Naive B cell (primary cell): ENCODE data around the gene PI4KA. TPM values are rescaled to one million over a fixed set of nuclear protein-coding genes. Genes with fewer than 3 reads are reported as not detected.

Source experiments
- ATAC-seq, 2 donors: fragments of 150-1000 bp; cut with Tn5 transposase; 2 replicates each; pipeline ENCODE4 v1.10.0; 2021; ENCODE audit warnings: low read depth in 2 of 2, mild to moderate bottlenecking in 2 of 2, moderate library complexity in 2 of 2
- DNase-seq: peaks from one replicate; pipeline ENCODE4 v3.0.0; 2022
- H3K27ac Mint-ChIP-seq, 6 donors: one replicate each; pipeline ENCODE4 v1.8.0; 2020 to 2022; ENCODE audit warnings: mild to moderate bottlenecking in 6 of 6, mixed read lengths in 6 of 6, moderate library complexity in 5 of 6, inconsistent platforms in 2 of 6
- H3K27me3 Mint-ChIP-seq, 3 donors: one replicate each; pipeline ENCODE4 v1.8.0; 2021 to 2022; ENCODE audit warnings: mixed read lengths in 3 of 3, mild to moderate bottlenecking in 1 of 3
- H3K36me3 Mint-ChIP-seq, 2 donors: one replicate each; pipeline ENCODE4 v1.8.0; 2020 to 2022; ENCODE audit warnings: mixed read lengths in 2 of 2, inconsistent platforms in 1 of 2, mild to moderate bottlenecking in 1 of 2
- H3K4me1 Mint-ChIP-seq, 3 donors: one replicate each; pipeline ENCODE4 v1.8.0; 2020 to 2022; ENCODE audit warnings: mixed read lengths in 3 of 3, inconsistent platforms in 1 of 3, mild to moderate bottlenecking in 1 of 3, moderate library complexity in 1 of 3
- H3K4me3 Mint-ChIP-seq, 8 donors: one replicate each; pipeline ENCODE4 v1.8.0; 2020 to 2022; ENCODE audit warnings: mild to moderate bottlenecking in 8 of 8, mixed read lengths in 8 of 8, moderate library complexity in 8 of 8, inconsistent platforms in 2 of 8
- H3K9me3 Mint-ChIP-seq, 7 donors: one replicate each; pipeline ENCODE4 v1.8.0; 2020 to 2022; ENCODE audit warnings: mixed read lengths in 7 of 7, mild to moderate bottlenecking in 5 of 7, inconsistent platforms in 2 of 7, moderate library complexity in 1 of 7
- polyA plus RNA-seq, 6 donors: library from polyadenylated mRNA; unstranded; fragments of 300-500 nt; fragmentation: Illumina TruSeq; gene quantifications; one replicate each; pipeline ENCODE4 v1.2.3, GENCODE V29; 2021; ENCODE audit warnings: low read depth in 6 of 6

The PI4KA gene
- polyA plus RNA-seq, 6 donors from 2014 or later, result 25.6 to 68.3 (median 39.3) TPM

DNA sequence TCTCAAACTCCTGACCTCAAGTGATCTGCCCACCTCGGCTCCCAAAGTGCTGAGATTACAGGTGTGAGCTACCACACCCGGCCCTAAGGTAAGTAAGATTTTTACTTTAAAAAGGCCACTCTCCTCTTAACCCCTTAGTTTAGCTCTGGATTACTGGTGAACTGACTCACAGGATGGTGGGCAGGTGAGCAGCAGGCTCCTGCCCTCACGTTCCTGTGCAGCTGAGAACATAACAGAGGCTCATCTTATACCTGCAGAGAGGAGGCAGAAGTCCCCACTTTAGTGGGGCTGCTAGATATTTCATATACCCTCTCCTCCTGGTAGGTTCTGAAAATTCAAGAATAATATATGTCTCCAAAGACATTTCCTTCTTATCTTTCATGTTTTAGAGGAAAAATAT is 101.8 kb downstream of the PI4KA start:
- H3K4me1 Mint-ChIP-seq, result no peaks in the 10 kb centered on the region
- H3K36me3 Mint-ChIP-seq, result peaks cover 0 to 23% of the 10 kb centered on the region in 2 donors
- DNase-seq, result no peak
- no peaks in the 10 kb centered on the region for H3K9me3 Mint-ChIP-seq
- H3K4me3 Mint-ChIP-seq, result no peak overlapping the region
- peak overlapping the region in 1 of 6 donors; percentile 8 for H3K27ac Mint-ChIP-seq
- no peak for ATAC-seq
- H3K27me3 Mint-ChIP-seq, result no peaks in the 10 kb centered on the region

DNA sequence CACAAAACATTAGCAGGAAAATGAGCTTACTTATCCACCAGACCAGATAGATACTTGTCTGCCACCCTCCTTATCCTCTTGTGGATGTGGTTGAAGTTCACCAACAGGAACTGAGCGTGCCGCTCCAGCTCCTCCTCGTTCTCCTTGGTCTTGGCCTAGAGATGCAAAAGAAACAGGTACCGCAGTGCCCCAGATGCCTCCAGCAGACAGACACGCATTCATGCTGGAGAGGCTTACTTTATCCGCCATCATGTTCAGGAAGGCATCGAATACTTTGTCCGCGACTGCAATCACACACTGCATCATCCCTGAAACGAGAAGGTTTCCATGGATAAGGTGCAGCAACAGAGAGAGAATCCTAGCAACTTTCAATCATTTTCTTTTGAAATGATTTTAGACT is 105.7 kb downstream of the PI4KA start:
- Mint-ChIP-seq H3K9me3 (no peaks in the 10 kb centered on the region), H3K36me3 (peaks cover 8 to 10% of the 10 kb centered on the region in 2 donors), H3K4me1 (peaks cover 27 to 35% (median 34%) of the 10 kb centered on the region in 3 donors), H3K27ac (no peak overlapping the region), H3K27me3 (no peaks in the 10 kb centered on the region), H3K4me3 (peak overlapping the region in 1 of 8 donors; percentile 12)
- no peak for ATAC-seq
- no peak for DNase-seq

DNA sequence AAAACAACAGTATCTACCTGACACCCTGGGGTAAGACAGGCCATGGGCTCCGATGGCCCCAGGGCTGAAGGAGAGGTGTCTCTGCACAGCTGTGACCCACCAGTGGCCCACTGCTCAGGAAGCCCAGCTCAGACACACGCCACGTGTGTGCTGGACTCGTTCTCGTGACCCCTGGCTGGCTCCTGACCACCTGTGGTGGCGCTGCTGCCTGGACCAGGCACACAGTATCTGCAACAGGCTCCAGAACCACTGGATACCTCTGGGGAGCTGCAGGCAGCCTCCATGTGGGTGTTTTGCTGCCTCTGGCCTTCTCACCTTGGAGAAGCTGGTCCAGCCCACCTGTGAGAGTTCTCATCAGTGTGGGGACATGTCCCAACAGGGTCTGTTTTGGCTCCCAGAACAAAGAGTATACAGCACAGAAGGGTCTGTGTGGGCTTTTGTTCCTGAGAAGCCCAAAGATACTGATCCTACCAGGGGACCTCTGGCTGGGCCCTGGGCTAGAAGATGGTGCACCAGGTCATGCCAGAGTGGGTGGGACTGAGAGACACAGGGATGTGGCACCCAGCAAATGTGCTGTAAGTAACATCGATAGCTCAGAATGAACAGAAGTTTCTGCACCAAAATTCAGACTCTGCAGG is 106.4 kb downstream of the PI4KA start:
- Mint-ChIP-seq H3K27me3 (no peaks in the 10 kb centered on the region), H3K4me1 (peaks cover 27 to 42% (median 39%) of the 10 kb centered on the region in 3 donors), H3K4me3 (no peak overlapping the region), H3K27ac (no peak overlapping the region), H3K36me3 (peaks cover 8 to 9% of the 10 kb centered on the region in 2 donors), H3K9me3 (no peaks in the 10 kb centered on the region)
- no peak for ATAC-seq
- DNase-seq, result no peak

DNA sequence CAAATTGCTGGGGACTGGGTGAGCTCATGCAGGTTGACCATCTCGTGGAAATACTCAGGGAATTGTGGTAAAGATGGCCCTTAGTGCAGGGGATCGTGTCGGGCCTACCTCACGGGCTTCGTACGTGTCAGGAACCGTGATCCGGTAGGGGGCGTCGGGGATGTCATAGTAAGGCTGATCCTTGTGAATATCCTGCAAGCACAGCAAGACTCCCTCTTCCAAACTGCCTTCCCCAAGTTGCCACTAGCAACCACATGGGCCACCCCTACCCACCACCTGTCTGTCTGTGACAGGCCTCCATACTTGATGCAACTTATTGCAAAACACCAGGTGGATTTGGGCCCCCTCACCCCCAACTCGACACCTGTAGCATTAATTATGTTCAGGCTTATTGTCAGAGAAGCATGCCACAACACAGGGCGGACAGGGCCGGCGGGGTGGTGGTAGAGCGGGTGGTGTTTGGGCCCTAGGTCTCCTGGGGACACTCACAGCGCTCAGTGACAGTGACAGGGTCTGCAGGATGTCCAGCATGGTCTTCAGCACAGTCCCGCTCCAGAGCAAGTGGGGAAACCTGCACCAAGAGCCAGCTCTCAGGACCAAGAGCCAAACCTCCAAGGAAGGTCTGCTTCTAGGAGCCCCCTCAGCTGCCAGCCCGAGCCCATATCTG is 107.3 kb downstream of the PI4KA start:
- Mint-ChIP-seq H3K27ac (no peak overlapping the region), H3K27me3 (no peaks in the 10 kb centered on the region), H3K9me3 (no peaks in the 10 kb centered on the region), H3K4me3 (no peak overlapping the region), H3K36me3 (peaks cover 4 to 8% of the 10 kb centered on the region in 2 donors), H3K4me1 (peaks cover 31 to 51% (median 39%) of the 10 kb centered on the region in 3 donors)
- no peak for DNase-seq
- ATAC-seq, result no peak

DNA sequence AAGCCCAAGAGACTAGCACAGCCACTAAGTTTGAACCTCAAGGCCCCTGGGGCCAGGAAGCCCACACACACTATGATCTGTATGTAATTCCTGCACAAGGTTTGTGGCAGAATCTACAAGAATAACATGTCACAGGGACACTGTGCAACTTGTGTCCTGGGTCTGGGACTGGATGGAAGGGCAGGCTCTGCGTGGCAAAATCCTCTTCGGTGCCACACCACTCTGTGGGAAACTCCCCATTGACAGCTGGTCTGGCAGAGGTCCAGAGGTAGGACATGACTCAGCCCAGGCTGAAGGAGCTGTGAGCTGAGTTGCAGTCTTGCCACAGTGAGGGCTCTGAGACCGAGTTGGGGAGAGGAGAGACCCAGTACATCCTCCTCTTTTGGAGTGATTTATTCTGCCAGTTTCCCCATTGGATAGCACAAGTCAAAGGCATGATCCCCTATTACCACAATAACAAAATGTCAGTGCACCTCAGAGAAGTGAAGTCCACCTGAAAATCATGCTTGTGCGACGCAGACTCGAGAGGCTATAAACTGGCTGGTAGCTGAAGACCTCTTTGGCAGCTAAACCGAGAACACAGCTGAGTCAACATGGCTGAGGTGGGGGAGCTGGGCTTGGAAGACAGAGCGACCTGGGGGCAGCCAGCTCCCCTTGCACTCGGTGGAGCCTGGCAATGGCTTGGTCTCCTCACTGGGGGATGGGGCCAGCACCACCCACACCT is 108.0 kb downstream of the PI4KA start:
- Mint-ChIP-seq H3K36me3 (peaks cover 4 to 8% of the 10 kb centered on the region in 2 donors), H3K9me3 (no peaks in the 10 kb centered on the region), H3K27ac (peak overlapping the region in 5 of 6 donors; percentile 19 to 92 (median 43))

DNA sequence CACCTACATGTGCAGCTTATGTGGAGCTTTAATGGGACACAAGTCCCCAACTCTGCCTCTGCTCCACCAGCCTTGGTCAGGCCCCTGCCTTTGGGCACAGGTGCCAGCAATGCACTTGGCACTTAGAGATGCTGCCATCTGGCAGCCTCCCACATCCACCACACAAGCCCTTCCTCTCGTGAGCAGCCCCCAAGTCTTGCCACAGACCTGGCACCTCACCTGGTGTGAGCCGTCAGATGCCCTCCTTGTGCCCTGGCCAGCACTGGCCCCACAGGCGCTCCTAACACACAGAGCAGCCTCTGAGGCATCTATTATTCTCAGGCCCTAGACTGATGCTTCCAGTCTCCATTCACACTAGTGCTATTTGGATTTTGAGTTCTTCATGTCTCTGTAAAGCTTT is 109.2 kb downstream of the PI4KA start:
- Mint-ChIP-seq H3K4me1 (peaks cover 31 to 51% (median 39%) of the 10 kb centered on the region in 3 donors), H3K36me3 (peaks cover 4 to 8% of the 10 kb centered on the region in 2 donors), H3K27me3 (no peaks in the 10 kb centered on the region), H3K4me3 (peak overlapping the region in 6 of 8 donors; percentile 42 to 88 (median 65)), H3K27ac (peak overlapping the region in 5 of 6 donors; percentile 74 to 92 (median 85)), H3K9me3 (no peaks in the 10 kb centered on the region)
- ATAC-seq (no peak), DNase-seq (no peak)

More for the DNA sequence above, 108.0 kb downstream of the PI4KA start:
- ATAC-seq (no peak), DNase-seq (no peak)
- Mint-ChIP-seq H3K4me3 (peak overlapping the region in 2 of 8 donors; percentile 62 to 88), H3K27me3 (no peaks in the 10 kb centered on the region), H3K4me1 (peaks cover 31 to 51% (median 39%) of the 10 kb centered on the region in 3 donors)

DNA sequence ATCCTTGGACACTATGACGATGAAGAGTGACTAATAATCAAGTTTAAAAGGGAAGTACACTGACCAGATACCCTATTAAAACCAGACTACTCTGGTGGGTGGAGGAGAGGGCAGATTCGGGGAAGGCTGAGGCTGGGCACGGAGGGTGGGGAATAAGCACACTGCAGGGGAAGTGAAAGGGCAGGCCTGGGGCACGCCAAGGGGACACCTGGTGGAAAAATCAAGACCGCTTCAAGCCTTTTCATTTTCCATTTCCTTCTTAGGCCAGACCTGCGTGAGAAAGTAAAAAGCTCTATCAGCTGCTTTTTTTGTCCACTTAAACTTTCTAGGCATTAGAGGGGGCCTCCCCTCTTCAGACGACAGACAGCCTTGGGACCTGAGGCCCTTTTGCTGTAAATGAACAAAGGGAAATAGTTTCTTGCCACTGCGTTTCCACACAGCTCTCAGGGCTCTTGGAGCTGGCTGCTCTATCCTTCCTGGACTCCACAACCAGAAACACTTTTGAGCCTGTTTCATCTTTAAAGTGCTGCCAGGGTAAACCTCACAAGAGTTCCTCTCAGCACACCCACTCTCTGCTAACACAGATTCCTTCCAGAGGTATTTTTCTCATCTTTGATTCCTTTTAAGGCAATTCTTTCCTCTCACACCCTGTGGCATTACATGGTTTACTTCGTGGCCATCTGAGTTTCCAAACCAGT is 109.7 kb downstream of the PI4KA start:
- DNase-seq, result peak; percentile 25
- H3K27me3 Mint-ChIP-seq, result no peaks in the 10 kb centered on the region
- peak overlapping the region; percentile 6 to 92 (median 80) for H3K27ac Mint-ChIP-seq
- H3K36me3 Mint-ChIP-seq, result peaks cover 4 to 8% of the 10 kb centered on the region in 2 donors
- peaks cover 31 to 51% (median 39%) of the 10 kb centered on the region in 3 donors for H3K4me1 Mint-ChIP-seq
- no peaks in the 10 kb centered on the region for H3K9me3 Mint-ChIP-seq
- ATAC-seq, result peak; percentile 81 to 82
- H3K4me3 Mint-ChIP-seq, result peak overlapping the region in 6 of 8 donors; percentile 42 to 88 (median 65)

DNA sequence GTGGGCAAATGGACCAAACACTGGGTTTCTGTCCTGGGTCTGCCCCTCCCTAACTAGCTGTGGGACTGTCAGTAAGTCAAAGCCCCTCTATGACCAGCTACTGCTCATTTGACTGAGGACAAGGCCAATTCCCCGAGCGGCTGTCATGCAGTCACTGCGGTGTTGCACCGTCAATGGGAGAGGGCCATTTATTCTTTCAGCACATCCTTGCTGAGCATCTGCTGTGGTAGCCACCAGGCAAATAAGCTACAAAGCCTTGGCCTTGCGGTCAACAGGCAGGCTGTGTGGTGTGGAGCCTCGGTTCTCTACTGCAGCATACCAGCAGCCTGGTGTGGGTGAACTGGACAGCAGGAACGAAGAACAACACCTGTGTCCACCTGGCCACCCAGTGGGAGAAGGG is 110.5 kb downstream of the PI4KA start:
- no peaks in the 10 kb centered on the region for H3K9me3 Mint-ChIP-seq
- ATAC-seq (no peak), DNase-seq (no peak)
- peak overlapping the region in 3 of 6 donors; percentile 62 to 85 (median 74) for H3K27ac Mint-ChIP-seq
- H3K27me3 Mint-ChIP-seq, result no peaks in the 10 kb centered on the region
- H3K4me3 Mint-ChIP-seq, result peak overlapping the region in 3 of 8 donors; percentile 6 to 64 (median 46)
- peaks cover 4 to 8% of the 10 kb centered on the region in 2 donors for H3K36me3 Mint-ChIP-seq
- peaks cover 31 to 51% (median 39%) of the 10 kb centered on the region in 3 donors for H3K4me1 Mint-ChIP-seq

DNA sequence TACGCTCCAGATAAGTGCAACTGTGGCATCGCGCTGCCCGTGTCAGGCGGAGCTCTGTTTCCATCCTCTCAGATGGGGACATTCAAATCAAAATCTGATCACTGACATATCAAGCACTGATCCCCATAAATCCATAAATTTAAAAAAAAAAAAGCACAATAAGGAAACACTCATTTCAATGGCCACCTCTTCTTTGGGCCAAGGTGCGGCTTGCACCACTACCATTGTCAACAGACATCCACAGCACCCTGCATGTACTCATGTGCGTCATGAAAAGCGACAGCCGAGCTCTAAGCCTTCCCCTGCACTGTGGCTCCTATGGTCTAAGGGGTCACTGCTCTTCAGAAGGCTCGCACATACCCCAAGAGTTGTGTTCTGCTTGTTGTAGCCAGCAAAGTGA is 111.4 kb downstream of the PI4KA start:
- no peak for ATAC-seq
- no peak for DNase-seq
- H3K4me1 Mint-ChIP-seq, result peaks cover 31 to 51% (median 39%) of the 10 kb centered on the region in 3 donors
- H3K4me3 Mint-ChIP-seq, result no peak overlapping the region
- peak overlapping the region in 5 of 6 donors; percentile 31 to 78 (median 59) for H3K27ac Mint-ChIP-seq
- H3K36me3 Mint-ChIP-seq, result peaks cover 0 to 8% of the 10 kb centered on the region in 2 donors
- H3K9me3 Mint-ChIP-seq, result no peaks in the 10 kb centered on the region
- no peaks in the 10 kb centered on the region for H3K27me3 Mint-ChIP-seq

DNA sequence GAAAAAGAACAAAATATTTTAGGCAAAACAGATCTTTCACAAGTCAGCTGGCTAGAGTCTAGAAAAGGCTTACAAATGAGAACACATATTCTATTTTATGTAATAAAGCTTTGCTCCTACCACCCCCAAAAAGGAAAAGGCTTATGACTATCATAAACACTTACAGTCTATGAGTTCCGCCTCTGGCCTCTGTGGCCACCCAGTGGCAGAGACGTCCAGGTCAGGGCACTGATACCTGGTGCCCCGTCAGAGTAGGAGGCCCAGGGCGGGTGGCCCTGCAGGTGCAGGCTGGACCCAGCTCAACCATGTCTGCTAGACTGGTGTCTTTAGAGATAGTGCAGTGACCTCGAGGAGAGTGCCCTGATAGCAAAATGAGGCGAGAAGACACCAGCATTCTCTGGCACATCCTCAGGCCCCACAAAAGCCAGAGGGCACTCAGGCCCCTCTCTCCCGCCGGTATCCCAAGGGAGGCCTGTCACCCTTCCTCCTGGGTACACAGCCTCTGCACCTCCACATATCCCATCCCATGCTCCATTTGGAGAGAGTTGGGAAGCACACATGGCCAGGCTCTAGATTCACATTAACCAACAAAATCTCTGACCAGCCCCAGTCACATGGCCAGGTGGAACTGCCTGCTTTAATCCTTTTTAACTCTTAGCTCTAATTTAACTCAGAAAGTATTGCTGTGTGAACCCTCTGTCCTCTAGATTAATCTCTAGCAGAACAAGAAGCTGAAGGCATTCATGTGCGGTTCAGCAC is 112.0 kb downstream of the PI4KA start:
- Mint-ChIP-seq H3K36me3 (peaks cover 0 to 8% of the 10 kb centered on the region in 2 donors), H3K9me3 (no peaks in the 10 kb centered on the region), H3K27me3 (no peaks in the 10 kb centered on the region), H3K4me3 (no peak overlapping the region), H3K27ac (peak overlapping the region in 5 of 6 donors; percentile 31 to 91 (median 73)), H3K4me1 (peaks cover 31 to 51% (median 39%) of the 10 kb centered on the region in 3 donors)
- ATAC-seq (no peak), DNase-seq (no peak)

DNA sequence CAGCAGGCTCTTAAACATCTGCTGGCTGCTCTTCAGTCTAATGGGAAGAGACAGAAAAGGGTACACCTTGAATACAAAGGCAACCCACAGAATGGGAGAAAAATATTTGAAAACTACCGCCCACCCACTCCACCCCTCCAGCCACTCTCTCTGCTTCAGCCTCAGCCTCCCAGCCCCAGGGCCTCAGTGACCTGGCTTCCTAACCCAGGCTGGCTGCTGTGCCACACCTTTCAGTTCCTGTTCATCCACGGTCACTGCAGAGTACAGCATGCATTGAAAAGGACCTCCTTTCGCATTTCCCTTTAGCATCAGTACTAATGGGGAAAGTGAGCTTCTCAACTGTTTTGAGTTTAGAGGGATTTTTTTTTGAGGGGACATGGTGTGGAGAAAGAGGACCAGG is 113.5 kb downstream of the PI4KA start:
- no peak for ATAC-seq
- Mint-ChIP-seq H3K9me3 (no peaks in the 10 kb centered on the region), H3K36me3 (peaks cover 0 to 3% of the 10 kb centered on the region in 2 donors), H3K27ac (peak overlapping the region in 1 of 6 donors; percentile 91), H3K4me3 (no peak overlapping the region), H3K4me1 (peaks cover 22 to 38% (median 27%) of the 10 kb centered on the region in 3 donors), H3K27me3 (no peaks in the 10 kb centered on the region)
- DNase-seq, result no peak

DNA sequence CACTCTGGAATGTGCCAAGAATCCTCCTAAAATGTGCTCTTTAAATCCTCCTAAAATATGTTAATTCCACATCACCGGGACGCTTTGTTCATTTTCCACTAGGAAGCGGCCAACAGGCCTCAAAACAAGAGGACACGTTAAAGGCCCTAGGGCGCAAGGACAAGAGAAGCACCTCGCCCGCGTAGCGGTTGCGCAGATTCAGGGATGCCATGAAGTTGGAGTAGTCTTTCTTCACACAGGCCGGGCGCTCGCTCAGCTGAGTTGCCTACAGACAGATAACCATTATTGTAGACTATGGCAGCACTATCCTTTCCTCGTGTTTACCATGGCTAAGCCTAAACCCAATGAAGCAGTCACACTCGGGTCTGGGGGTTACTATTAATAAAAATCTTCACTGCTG is 114.2 kb downstream of the PI4KA start:
- Mint-ChIP-seq H3K27me3 (no peaks in the 10 kb centered on the region), H3K4me1 (peaks cover 16 to 32% (median 21%) of the 10 kb centered on the region in 3 donors), H3K36me3 (peaks cover 0 to 5% of the 10 kb centered on the region in 2 donors), H3K9me3 (no peaks in the 10 kb centered on the region), H3K4me3 (no peak overlapping the region), H3K27ac (peak overlapping the region in 2 of 6 donors; percentile 30 to 86)
- no peak for DNase-seq
- no peak for ATAC-seq
